K562 (cell line): Measurements from ENCODE around the gene HAPSTR1. TPM values are rescaled to one million over a fixed set of nuclear protein-coding genes. Genes with fewer than 3 reads are reported as not detected.

Experiments used
- HSF4 ChIP-seq: fragments of 250-450 bp; sonication (Bioruptor Pico); IDR thresholded peaks from 2 replicates; pipeline ENCODE4 v2.1.2; 2022; ENCODE audit warnings: mild to moderate bottlenecking, moderate library complexity, borderline replicate concordance
- TEAD1 ChIP-seq, 2 experiments: fragments of 450-650 bp in 1 of 2; sonication (generic) in 1 of 2; formaldehyde crosslinking; IDR thresholded peaks; 2 replicates each; pipeline versions ENCODE4 v1.4.0 to v1.8.0; 2020 to 2022; ENCODE audit warnings: mild to moderate bottlenecking in 2 of 2, missing genetic modification reagents in 1 of 2
- polyA plus RNA-seq, 8 experiments: library from polyadenylated mRNA; depleted of rRNA in 4 of 8; stranded (reverse) in 5 of 8; unstranded in 3 of 8; fragments of >200 nt; fragmentation: Nextera tagmentation in 2 of 8; fragmentation: Illumina TruSeq in 1 of 8; extraction: Ambion mirVana in 2 of 8; extraction: Trizol in 1 of 8; gene quantifications; 2 replicates each; pipeline versions ENCODE4 v1.2.1 to v1.2.3, GENCODE V29; 2011 to 2014; ENCODE audit warnings: inconsistent platforms in 1 of 8, missing spikeins in 1 of 8
- total RNA-seq, 7 experiments: library from RNA; depleted of rRNA in 6 of 7; stranded (reverse); fragments of >200 nt in 6 of 7; fragmentation: Illumina TruSeq in 2 of 7; extraction: Trizol in 2 of 7; gene quantifications; 2 replicates each; pipeline versions ENCODE4 v1.2.1 to v1.2.3, GENCODE V29; 2011 to 2021; ENCODE audit warnings: low replicate concordance in 1 of 7
- TF ChIP-seq, protein P1 (sequence below): fragments of 450-650 bp; IDR thresholded peaks from 2 replicates; pipeline ENCODE4 v1.6.1; 2016; ENCODE audit warnings: low read depth
- TF ChIP-seq, protein P2 (sequence below): sonication (generic); formaldehyde crosslinking; IDR thresholded peaks from 2 replicates; pipeline ENCODE4 v1.8.0; 2022; ENCODE audit warnings: missing genetic modification reagents, mild to moderate bottlenecking, borderline replicate concordance
- TF ChIP-seq, protein P3 (sequence below): sonication (generic); formaldehyde crosslinking; IDR thresholded peaks from 2 replicates; pipeline ENCODE4 v1.8.0; 2022; ENCODE audit warnings: mild to moderate bottlenecking, missing genetic modification reagents, borderline replicate concordance
- TF ChIP-seq, protein P4 (sequence below), 2 experiments: fragments of 450-650 bp; IDR thresholded peaks; 2 replicates each; pipeline ENCODE4 v1.6.1; 2016

HAPSTR1 gene
- total and polyA plus RNA-seq, 9 of the 15 experiments (the other 6 are each of a cell fraction or from before 2014, with no cell fraction given) = 10.8 to 67.9 (median 36.5) TPM

DNA sequence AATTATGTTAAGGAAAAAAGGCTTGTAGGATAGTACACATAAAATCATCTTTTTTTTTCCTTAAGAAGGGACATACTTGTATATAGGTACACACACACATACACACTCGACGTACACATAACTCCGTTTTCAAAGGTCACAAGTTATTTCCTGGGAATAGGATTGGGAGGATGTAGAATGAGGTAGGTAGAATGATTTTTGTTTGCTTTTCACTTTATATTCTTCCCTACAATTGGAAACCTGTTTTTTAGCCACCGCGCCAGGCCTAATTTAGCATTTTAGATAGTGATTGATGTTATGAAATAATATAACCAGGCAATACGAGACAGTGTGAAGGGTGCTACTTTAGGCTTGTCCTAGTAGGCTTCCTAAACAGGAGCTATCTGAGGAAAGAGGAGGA lies 1.8 kb upstream of the HAPSTR1 start (continued):
- TF ChIP-seq, protein P1, sequence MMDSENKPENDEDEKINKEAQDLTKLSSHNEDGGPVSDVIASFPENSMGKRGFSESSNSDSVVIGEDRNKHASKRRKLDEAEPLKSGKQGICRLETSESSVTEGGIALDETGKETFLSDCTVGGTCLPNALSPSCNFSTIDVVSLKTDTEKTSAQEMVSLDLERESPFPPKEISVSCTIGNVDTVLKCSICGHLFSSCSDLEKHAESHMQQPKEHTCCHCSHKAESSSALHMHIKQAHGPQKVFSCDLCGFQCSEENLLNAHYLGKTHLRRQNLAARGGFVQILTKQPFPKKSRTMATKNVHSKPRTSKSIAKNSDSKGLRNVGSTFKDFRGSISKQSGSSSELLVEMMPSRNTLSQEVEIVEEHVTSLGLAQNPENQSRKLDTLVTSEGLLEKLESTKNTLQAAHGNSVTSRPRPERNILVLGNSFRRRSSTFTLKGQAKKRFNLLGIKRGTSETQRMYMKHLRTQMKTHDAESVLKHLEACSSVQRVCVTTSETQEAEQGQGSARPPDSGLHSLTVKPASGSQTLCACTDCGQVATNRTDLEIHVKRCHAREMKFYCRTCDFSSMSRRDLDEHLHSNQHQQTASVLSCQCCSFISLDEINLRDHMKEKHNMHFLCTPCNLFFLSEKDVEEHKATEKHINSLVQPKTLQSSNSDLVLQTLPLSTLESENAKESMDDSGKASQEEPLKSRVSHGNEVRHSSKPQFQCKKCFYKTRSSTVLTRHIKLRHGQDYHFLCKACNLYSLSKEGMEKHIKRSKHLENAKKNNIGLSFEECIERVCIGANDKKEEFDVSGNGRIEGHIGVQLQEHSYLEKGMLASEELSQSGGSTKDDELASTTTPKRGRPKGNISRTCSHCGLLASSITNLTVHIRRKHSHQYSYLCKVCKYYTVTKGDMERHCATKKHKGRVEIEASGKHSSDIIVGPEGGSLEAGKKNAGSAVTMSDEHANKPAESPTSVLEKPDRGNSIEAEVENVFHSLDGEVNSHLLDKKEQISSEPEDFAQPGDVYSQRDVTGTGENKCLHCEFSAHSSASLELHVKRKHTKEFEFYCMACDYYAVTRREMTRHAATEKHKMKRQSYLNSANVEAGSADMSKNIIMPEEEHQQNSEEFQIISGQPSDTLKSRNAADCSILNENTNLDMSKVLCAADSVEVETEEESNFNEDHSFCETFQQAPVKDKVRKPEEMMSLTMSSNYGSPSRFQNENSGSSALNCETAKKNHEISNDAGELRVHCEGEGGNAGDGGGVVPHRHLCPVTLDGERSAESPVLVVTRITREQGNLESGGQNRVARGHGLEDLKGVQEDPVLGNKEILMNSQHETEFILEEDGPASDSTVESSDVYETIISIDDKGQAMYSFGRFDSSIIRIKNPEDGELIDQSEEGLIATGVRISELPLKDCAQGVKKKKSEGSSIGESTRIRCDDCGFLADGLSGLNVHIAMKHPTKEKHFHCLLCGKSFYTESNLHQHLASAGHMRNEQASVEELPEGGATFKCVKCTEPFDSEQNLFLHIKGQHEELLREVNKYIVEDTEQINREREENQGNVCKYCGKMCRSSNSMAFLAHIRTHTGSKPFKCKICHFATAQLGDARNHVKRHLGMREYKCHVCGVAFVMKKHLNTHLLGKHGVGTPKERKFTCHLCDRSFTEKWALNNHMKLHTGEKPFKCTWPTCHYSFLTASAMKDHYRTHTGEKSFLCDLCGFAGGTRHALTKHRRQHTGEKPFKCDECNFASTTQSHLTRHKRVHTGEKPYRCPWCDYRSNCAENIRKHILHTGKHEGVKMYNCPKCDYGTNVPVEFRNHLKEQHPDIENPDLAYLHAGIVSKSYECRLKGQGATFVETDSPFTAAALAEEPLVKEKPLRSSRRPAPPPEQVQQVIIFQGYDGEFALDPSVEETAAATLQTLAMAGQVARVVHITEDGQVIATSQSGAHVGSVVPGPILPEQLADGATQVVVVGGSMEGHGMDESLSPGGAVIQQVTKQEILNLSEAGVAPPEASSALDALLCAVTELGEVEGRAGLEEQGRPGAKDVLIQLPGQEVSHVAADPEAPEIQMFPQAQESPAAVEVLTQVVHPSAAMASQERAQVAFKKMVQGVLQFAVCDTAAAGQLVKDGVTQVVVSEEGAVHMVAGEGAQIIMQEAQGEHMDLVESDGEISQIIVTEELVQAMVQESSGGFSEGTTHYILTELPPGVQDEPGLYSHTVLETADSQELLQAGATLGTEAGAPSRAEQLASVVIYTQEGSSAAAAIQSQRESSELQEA = no peak
- TF ChIP-seq, protein P2, sequence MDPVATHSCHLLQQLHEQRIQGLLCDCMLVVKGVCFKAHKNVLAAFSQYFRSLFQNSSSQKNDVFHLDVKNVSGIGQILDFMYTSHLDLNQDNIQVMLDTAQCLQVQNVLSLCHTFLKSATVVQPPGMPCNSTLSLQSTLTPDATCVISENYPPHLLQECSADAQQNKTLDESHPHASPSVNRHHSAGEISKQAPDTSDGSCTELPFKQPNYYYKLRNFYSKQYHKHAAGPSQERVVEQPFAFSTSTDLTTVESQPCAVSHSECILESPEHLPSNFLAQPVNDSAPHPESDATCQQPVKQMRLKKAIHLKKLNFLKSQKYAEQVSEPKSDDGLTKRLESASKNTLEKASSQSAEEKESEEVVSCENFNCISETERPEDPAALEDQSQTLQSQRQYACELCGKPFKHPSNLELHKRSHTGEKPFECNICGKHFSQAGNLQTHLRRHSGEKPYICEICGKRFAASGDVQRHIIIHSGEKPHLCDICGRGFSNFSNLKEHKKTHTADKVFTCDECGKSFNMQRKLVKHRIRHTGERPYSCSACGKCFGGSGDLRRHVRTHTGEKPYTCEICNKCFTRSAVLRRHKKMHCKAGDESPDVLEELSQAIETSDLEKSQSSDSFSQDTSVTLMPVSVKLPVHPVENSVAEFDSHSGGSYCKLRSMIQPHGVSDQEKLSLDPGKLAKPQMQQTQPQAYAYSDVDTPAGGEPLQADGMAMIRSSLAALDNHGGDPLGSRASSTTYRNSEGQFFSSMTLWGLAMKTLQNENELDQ = no peak
- TF ChIP-seq, protein P3, sequence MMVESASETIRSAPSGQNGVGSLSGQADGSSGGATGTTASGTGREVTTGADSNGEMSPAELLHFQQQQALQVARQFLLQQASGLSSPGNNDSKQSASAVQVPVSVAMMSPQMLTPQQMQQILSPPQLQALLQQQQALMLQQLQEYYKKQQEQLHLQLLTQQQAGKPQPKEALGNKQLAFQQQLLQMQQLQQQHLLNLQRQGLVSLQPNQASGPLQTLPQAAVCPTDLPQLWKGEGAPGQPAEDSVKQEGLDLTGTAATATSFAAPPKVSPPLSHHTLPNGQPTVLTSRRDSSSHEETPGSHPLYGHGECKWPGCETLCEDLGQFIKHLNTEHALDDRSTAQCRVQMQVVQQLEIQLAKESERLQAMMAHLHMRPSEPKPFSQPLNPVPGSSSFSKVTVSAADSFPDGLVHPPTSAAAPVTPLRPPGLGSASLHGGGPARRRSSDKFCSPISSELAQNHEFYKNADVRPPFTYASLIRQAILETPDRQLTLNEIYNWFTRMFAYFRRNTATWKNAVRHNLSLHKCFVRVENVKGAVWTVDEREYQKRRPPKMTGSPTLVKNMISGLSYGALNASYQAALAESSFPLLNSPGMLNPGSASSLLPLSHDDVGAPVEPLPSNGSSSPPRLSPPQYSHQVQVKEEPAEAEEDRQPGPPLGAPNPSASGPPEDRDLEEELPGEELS (CRISPR knock-in tag) = no peak
- TF ChIP-seq, protein P4, sequence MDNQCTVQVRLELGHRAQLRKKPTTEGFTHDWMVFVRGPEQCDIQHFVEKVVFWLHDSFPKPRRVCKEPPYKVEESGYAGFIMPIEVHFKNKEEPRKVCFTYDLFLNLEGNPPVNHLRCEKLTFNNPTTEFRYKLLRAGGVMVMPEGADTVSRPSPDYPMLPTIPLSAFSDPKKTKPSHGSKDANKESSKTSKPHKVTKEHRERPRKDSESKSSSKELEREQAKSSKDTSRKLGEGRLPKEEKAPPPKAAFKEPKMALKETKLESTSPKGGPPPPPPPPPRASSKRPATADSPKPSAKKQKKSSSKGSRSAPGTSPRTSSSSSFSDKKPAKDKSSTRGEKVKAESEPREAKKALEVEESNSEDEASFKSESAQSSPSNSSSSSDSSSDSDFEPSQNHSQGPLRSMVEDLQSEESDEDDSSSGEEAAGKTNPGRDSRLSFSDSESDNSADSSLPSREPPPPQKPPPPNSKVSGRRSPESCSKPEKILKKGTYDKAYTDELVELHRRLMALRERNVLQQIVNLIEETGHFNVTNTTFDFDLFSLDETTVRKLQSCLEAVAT (IDR thresholded peaks at IDR 0.05) = peak in 1 of 2 experiments; percentile 76; a peak in 1 of 4 replicates
- TF ChIP-seq TEAD1 (CRISPR knock-in tag; IDR thresholded peaks at IDR 0.05) = no peak
- no peak for TF ChIP-seq HSF4 (CRISPR knock-in tag)
